ENCODE results near the gene APOL5.

APOL5 gene

DNA sequence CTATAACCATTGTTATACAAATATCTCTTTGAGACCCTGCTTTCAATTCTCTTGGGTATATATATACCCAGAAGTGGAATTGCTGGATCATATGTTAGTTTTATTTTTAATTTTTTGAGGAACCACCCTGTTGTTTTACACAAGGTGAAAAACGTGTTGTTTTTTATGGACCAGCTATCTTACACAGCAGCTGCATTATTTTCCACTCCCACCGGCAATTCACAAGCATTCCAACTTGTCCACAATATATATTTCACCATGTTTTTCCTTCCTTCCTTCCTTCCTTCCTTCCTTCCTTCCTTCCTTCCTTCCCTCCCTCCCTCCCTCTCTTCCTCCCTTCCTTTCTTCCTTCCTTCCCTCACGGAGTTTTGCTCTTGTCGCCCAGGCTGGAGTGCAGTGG, 6.3 kb upstream of the APOL5 start:
- DNase-seq, result no peak

DNA sequence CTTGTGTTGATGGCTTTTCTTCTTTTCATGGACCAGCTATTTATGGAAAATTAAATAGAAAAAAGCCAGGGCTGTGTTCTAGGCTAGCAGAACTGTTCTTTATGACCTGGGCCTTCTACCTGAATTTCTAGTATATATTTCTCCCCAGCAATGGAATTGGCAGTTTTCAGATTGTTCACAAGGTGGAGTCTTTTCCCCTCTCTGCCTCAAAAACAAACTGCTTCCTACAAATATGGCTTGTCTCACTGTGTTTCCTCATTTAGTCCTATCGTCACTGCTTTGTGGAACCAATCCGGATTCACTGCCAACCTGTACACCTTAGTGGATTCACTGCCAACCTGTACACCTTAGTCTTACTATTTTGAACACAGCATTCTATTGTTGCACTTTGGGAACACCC, 5.0 kb upstream of the APOL5 start:
- no peak for DNase-seq

DNA sequence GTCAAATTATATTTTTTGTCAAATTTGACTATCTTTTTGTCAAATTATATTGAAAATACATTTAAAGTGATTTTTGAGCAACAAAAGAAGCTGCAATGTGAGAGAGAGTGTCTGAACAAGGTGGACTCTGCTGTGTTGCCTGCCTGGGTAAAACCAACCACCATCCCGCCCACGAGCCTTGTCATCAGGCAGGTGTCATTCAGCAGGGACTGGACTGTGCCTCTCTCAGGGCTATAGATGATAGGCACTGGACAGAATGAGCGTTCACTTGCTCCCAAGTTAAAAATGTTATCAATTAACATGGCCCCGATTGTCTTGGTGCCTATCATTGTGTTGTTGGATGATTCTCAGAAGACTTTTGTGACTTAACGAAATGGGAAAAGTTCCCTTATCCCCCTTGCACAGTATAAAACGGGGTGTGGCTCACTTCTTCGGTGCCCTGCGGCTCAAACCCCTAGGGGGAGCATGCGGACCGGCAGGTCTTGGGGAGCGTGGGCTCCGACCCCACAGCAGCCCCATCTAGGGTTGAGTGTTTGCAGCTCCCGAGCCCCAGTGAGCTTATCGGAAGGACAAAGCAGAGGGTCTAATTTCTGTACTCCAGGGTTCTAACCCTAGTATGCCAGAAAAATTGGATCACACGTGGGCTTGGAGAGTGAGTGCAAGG, 1.7 kb downstream of the APOL5 start:
- no peak for DNase-seq

DNA sequence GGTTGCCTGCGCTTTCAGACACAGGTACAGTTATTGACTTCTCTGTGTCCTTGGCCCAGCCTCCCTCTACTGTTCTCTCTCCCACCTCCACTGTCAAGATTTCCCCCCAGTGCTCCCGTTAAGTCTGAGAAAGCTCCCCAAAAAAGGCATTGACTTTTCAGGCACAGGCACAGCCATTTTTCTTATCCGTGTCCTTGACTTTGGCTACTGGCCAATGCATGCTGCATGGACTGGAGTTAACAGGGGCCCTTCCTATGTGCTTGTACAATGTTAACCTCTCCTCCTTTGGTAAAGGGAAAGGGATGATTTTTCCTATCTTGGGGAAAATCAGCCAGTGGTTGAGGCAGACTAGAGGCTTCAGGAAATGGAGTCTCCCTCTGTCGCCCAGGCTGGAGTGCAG, 4.3 kb downstream of the APOL5 start:
- DNase-seq, result no peak

DNA sequence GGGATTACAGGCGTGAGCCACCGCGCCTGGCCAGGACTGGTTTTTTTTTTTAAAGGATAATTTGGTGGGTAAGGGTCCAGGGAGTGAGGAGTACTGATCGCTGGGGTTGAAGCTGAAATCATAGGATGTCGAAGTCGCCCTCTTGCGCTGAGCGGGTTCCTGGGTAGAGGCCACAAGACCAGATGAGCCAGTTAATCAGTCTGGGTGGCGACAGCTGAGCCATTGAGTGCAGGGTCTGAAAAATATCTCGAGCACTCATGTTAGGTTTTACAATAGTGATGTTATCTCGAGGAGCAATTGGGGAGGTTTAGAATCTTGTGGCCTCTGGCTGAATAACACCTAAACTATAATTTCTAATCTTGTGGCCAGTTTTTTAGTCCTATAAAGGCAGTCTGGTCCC, 7.8 kb downstream of the APOL5 start:
- DNase-seq, result no peak

DNA sequence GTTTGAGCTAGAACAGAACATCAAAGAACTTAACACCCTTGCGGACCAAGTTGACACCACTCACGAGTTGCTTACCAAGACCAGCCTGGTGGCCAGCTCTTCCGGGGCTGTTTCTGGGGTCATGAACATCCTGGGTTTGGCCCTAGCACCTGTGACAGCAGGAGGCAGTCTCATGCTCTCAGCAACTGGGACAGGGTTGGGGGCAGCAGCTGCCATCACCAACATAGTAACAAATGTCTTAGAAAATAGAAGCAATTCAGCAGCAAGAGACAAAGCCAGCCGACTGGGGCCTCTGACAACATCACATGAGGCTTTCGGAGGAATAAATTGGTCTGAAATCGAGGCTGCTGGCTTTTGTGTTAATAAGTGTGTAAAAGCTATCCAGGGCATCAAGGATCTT, 8.7 kb downstream of the APOL5 start:
- no peak for DNase-seq

DNA sequence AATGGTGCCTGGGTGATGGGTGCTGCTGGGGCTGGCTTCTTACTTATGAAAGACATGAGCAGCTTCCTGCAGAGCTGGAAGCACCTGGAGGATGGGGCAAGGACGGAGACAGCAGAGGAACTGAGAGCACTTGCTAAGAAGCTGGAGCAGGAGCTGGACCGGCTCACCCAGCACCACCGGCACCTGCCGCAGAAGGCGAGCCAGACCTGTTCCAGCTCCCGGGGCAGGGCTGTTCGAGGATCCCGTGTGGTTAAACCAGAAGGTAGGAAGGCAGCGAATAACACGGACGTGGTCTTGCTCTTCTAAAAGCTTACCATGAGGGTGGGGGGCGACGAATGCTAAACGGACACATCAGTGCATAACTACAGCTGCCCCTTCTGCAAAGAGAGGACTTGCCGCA, 9.3 kb downstream of the APOL5 start:
- DNase-seq, result no peak

DNA sequence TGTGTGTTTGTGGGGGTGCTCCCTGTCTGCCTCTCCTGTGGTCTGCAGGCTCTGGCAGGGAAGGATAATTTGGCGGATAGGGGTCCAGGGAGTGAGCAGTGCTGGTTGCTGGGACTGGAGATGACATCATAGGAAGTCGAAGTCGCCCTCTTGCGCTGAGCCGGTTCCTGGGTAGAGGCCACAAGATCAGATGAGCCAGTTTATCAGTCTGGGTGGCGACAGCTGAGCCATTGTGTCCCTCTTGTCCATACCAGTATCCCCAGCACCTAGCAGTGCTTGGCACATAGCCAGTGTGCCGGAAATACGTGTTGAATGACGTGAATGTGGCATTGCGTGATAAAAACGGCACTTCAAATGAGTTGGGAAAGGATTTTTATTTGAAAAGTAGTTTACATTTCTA, 9.8 kb downstream of the APOL5 start:
- no peak for DNase-seq

DNA sequence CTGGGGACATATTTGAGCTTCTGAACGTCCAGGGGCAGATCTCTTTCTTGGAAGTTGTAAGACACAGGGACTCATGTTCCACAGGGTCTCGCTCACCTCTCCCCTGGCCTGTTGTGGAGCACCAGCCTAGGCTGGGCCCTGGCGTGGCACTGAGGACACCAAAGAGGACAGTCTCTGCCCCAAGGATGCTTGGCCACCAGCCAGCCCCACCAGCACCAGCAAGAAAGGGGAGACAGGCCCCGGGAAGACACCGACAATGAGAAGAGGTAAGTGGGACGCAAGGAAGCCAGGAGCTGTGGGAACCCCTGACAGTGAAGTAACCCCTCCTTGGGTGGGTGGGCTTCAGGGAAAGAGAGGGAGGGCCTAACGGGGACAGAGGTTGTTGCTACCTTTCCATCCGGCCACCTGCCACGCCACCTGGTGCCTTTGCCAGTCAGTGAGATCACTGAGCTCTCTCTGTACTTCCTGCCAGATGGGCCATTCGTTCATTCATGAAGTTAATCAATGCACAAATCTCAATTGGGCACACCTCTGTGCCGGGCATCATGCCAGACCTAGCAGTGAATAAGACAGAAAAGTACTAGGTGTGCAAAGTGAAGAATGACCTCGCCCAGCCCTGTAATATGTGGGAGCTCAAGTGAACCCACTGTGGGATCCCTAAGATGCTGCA, 11.1 kb downstream of the APOL5 start:
- peak; percentile 47 for DNase-seq

DNA sequence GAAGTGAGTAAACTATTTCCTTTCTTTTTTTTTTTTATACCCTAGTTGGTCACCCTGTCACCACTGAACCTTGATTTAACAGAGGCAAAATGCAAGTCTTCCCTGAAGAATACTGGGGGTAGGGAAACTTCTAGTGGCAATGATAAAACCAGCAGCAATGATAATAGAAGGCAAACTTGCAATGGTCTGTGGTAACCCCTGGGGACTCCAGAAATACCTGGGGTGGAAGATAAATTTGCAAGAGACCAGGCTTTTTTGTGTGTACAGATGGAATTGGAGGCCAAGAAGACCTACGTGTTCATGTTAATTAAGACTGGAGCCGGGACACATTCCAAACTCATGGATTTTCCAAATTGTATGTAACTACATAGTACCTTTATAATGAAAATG, 11.6 kb downstream of the APOL5 start:
- DNase-seq, result no peak

DNA sequence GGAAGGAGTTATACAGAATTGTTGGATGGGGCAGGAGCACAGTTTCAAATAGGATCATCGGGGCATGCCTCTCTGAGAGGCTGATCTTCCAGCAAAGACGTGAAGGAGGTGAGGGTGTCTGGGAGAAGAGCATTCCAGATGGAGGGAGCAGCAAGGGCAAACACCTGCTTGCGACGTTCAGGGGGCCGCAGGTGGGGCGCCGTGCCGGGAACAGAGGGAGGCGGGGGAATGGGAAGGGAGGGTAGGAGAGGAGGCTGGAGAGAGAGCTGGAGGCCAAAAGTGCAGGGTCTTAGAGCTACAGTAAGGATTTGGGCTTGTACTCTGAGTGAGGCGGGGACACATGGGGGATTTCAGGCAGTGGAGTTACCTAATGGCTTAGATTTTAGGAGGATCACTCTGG, 13.6 kb downstream of the APOL5 start:
- peak; percentile 28 for DNase-seq

DNA sequence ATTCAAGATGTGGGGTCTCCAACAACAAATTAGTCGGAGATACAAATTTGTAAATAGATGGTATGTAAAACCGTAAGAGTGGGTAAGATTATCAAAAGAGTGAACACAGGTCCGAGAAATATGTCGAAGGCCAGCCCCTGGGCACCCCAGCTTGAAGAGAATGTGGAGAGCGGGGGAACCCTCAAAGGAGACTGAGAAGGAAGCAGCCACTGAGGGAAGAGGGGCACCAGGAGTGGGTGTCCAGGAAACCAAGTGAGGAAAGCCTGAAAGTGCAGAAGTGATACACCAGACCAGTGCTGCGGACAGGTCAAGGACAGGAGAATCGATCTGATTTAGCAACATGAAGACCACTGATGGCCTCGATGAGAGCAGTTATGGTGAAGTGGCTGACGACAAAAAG, 14.4 kb downstream of the APOL5 start:
- DNase-seq, result peak; percentile 30

DNA sequence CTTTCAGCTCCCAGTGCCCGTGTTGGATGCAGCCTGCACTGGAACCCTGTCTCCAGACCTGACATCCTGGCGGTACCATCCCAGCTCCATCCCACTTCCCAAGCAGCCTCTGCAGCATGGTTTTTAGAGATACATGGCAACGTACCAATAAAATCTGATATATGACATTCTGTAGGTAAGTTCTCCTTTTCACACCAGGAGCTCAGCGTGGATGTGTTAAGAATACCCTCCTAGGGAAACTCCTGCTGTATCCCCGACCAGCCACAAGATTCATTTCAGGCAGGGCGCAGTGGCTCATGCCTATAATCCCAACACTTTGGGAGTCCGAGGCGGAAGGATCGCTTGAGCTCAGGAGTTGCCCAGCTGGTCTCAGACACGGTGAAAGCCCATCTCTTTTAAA, 15.4 kb downstream of the APOL5 start:
- DNase-seq, result peak; percentile 26

DNA sequence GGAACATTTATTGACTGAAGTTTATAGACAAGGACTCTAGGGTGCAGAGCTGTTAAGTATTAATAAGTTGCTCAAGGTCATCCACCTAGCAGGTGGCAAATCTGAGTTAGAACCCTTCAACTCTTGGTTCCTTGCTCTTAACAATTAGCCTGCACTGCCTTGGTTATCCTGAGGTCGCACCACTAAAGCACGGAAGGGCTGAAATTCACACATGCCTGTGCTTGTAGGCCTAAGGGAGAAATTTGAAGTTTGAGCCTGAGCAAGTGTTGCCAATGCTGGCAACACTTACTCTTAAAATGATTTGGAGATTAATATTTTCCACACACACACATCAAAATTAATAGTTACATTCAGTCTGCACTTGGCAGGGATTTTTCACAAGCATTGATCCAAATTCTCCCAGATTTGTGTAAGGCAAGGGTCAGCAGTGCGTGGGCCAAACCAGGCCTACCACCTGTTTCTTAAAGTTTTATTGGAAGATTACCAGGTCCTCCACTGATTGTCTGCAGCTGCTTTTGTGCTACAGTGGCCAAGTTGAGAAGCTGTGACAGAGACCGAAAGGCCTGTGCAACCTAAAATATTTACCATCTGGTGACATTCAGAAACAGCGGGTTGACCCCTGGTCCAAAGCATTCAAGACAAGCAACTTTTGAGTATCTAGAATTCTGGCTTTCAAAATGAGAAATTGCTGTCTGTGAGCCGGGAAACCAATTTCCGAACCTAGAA, 16.3 kb downstream of the APOL5 start:
- peak; percentile 32 for DNase-seq

DNA sequence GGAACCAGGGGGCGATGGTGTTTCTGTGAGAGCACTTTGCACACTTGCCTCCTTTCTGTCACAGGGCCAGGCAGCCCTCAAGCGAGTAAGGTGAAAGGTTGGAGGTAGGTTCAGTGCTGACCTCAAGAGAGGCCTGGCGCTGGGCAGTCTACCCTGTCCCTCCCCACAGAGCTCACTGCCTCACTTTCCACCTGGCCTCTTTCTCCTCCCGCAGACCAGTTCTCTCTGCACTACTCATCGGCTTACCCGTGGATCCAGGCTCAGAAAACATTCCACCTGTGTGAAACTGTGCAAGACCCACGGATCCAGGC, 16.8 kb downstream of the APOL5 start:
- DNase-seq, result peak; percentile 21

DNA sequence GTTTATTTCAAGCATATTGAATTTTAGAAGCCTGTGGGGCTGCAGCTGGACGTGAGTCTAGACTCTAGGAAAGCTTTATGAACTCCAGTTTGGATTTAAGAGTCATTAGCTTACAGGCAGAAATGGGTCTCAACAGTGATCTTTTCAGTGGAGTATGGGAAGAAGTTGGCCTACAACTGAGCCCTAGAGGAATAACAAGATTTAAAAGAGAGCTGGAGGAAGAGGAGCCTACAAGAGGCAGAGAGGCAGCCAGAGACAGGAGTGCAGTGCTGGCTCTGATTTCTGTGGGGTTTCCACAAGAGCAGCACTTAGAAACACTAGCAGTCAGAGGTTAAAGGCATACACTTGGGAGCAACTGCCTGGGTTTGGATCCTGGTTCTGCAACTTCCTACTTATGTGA, 17.9 kb downstream of the APOL5 start:
- DNase-seq, result no peak

DNA sequence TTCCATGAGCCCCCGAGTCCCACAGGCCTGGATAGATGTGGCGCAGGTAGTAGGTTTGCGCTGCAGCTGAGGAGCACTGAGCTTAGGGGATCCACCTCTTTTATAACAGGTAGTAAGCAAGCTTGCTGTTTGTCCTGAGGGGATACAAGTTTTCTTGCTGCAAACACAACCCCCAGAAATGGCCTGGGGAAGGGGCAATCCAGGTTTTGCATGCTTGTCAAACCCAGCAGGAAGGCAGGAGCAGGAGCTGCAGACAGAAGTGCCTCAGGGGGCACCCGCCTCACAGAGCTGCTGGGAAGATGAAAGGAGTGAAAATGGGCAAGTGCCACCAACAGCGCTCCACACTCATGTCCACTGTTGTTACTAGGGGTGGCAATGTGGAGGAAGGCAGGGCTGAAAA, 18.5 kb downstream of the APOL5 start:
- peak; percentile 38 for DNase-seq

DNA sequence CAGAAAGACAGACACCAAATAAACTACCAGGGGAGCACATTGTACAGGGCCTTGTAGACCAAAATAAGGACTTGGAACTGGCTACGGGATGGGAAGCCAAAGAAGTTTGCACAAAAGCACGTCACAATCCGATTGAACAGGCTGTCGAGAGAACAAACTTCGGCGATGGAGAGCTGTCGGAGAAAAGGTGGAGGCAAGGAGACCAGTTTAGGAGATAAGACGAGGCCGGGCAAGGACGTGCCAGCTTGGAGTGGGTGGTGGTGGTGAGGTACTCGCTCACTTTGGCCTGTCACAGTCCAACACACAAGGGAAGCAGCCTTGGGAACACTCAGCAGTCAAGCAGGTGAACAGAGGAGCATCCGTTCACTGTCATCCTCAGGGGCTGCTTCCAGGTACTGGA, 19.0 kb downstream of the APOL5 start:
- DNase-seq, result peak; percentile 21

DNA sequence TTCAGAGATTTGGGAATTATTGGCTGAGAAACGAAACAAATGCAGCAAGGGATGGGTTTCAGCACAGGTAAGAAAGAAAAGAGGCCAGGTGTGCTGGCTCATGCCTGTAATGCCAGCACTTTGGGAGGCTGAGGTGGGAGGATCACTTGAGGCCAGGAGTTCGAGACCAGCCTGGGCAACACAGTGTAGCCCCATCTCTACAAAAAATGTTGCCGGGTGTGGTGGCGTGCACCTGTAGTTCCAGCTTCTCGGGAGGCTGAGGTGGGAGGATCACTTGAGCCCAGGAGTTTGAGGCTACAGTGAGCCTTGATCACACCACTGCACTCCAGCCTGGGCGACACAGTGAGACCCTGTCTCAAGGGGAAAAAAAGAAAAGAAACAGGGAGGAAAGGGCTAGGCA, 20.2 kb downstream of the APOL5 start:
- peak; percentile 24 for DNase-seq

DNA sequence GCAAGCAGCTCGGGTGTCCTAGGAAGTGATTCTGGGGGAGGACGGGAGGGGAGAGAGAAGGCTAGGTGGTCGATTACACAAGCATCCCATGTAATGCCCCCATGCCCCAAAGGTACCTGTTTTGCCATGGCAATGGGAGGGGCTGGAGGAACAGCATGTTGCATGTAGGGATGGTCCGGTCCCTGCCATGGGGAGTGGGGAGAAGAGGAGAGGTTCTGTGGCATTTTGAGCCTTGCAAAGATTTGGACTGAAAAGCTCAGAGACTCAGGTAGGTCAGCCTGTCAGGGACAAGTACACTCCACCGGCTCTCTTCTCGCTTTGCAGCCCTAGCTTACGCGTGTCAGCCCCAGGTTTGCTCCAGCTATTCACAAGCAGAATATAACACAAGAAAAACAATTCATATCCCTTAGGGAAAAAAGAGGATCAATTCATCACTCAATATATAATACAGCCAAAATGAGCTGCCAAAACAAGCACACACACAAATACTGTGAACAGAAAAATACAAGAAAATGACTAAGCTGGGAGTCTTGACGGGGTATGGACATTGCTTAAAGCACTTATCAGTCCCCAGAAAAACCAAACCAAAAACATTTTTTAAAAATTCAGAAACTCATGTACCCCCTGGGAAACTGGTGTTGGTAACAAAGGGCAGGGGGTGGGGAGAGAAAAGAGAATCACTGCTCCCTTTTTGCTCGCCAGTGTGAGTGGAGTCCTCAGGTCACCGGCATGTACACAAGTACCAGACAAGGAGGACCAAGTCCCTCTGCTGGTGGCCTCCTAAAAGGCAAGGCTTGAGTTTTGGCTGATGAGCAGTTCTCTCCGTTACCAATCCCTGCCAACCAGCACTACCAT, 21.6 kb downstream of the APOL5 start:
- peak; percentile 58 for DNase-seq

DNA sequence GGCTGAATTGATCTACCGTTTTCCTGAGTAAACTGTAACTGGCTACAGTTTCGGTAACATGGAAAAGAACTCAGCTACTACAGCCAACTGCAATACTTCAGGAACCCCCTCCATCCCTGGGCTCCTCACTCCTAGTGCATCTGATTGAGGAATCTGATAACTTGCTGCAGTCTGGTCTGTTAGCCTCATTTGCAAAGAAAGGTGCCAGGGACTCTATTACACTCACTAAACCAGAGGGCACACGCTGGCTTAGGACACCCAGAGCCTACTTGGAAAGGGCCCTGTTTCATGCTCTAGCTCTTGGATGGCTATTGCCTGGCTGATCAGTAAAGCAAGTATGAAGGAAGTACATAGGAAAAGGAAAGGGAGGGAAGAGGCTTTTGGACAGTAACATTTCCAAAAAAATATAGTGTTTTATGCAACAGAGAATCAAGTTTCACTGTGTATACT, 22.3 kb downstream of the APOL5 start:
- no peak for DNase-seq

DNA sequence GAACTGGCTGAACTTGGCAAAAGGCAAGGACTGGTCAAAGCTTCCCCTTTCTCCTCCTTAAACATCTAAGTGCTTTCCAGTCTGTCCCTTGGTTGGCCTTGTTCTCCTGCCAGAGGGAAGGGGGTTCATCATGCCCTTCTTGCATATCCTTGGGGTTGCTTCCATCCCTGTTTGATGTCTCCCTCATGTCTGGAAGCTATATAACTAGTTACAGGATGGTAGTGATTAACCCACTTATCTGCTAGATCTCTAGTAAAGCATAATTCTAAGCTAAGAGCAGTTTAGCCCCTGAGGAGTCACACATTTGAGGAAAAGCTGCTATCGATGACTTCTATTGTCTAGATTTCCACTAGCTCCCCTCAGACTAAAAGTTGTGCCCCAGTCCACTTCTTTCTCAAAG, 22.9 kb downstream of the APOL5 start:
- DNase-seq, result peak; percentile 45

DNA sequence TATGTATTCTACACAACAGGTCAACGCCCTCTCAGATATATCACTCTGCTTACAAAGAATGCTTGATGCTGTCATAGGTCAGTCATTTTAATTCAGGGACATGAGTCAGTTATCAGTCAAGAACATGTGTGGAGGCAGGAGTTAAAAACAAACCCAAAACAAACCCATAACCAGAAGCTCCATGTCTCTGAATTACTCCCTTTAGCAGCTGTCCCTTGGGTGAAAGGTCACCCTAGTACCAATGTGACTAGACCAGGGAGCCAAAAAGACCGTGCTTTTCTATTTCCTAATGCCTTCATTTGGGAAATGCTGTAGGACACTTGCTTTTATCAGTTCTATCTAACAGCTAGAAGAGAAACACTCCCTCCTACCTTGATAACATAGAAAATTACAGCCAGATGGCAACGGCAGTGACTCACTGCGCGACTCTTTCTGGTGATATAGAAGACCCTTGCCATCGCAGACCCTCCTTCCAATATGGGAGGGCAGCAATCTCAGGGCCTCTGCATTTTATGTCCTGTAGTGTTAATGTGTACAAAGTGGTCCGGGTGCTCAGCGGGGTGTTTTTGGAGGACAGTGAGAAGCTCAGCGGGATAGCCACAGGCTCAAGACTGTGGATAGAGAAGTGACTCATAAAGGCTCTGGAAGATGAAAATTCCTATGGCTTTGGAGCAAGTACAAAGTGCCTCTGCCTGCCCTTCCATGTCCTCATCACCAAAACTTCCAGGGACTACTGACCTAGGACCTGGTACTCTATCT, 24.8 kb downstream of the APOL5 start:
- DNase-seq, result peak; percentile 28

Measured in activated CD8-positive, alpha-beta memory T cell treated with anti-CD3 and anti-CD28 coated beads for 24 hours (primary cell).